ENCODE data around the gene FBXL3.

The FBXL3 gene

DNA sequence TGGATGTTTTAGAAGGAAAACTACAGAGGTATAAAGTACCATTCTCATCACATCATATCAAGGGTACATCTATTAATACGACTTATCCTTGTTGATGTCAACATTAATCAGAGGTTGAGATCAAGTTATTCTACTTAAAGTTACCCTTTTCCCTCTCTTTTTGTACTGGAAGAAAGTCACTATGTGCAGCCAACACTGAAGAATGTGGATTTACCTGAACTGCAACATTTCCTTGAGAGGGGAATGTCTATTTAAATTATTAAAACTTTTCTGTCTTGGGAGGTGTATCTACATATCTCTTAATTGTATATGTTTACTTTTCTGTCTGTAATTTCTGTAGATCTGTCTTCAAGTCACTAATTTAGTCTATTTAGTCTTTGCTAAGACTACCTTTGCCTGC is 2.5 kb upstream of the FBXL3 start:
- H3K4me3 ChIP-seq (ENCODE audit: low read depth, low read length): no peak overlapping the region
- TF ChIP-seq CTCF (IDR thresholded peaks at IDR 0.05; ENCODE audit: insufficient read depth, low read depth, low read length, missing control alignments): no peak

DNA sequence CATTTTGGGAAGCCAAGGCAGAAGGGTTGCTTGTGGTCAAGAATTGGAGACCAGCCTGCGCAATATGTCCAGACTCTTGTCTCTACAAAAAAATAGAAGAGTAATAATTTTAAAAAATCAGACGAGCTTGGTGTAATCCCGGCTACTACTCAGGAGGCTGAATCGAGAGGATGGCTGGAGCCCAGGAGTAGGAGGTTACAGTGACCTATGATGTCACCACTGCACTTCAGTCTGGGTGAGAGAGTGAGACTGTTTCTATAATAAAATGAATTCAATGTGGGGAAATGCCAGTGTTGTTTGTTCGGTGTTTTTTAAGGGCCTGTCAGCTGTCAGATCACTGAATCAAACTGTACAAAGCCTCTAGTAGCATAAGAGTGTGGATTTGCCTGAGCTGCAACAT is 1.2 kb upstream of the FBXL3 start:
- H3K4me3 ChIP-seq (ENCODE audit: low read depth, low read length): no peak overlapping the region
- no peak for DNase-seq (ENCODE audit: low read depth)

More for the DNA sequence above, 2.5 kb upstream of the FBXL3 start:
- DNase-seq (ENCODE audit: low read depth): no peak

GRCh38 chr13:77026255-77026860 is 601 bp downstream of the FBXL3 start:
- TF ChIP-seq CTCF (IDR thresholded peaks at IDR 0.05; ENCODE audit: insufficient read depth, low read depth, low read length, missing control alignments): no peak
- peak; percentile 83 for DNase-seq (ENCODE audit: low read depth)
- peak overlapping the region; percentile 95 for H3K4me3 ChIP-seq (ENCODE audit: low read depth, low read length)

More for the DNA sequence above, 1.2 kb upstream of the FBXL3 start:
- TF ChIP-seq CTCF (IDR thresholded peaks at IDR 0.05; ENCODE audit: insufficient read depth, low read depth, low read length, missing control alignments): no peak

DNA sequence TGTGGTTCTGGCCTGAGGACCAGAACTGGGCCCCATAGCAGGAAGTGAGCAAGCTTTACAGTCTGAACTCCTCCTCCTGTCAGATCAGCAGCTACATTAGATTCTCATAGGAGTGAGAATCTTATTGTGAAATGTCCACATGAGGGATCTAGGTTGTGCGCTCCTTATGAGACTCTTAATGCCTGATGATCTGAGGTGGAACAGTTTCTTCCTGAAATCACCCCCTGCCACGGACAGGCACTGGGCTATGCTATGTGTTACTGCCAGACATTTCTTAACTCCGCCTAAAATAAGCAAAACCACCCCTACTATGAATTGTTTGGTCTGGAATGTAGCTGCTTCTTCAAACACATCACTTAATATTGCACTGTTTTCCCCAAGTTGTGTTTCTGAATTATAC is 4.6 kb downstream of the FBXL3 start:
- TF ChIP-seq CTCF (IDR thresholded peaks at IDR 0.05; ENCODE audit: insufficient read depth, low read depth, low read length, missing control alignments): no peak
- H3K4me3 ChIP-seq (ENCODE audit: low read depth, low read length): no peak overlapping the region
- DNase-seq (ENCODE audit: low read depth): no peak

GRCh38 chr13:77019756-77020155 is 7.2 kb downstream of the FBXL3 start:
- no peak for DNase-seq (ENCODE audit: low read depth)
- no peak overlapping the region for H3K4me3 ChIP-seq (ENCODE audit: low read depth, low read length)
- no peak for TF ChIP-seq CTCF (IDR thresholded peaks at IDR 0.05; ENCODE audit: insufficient read depth, low read depth, low read length, missing control alignments)

DNA sequence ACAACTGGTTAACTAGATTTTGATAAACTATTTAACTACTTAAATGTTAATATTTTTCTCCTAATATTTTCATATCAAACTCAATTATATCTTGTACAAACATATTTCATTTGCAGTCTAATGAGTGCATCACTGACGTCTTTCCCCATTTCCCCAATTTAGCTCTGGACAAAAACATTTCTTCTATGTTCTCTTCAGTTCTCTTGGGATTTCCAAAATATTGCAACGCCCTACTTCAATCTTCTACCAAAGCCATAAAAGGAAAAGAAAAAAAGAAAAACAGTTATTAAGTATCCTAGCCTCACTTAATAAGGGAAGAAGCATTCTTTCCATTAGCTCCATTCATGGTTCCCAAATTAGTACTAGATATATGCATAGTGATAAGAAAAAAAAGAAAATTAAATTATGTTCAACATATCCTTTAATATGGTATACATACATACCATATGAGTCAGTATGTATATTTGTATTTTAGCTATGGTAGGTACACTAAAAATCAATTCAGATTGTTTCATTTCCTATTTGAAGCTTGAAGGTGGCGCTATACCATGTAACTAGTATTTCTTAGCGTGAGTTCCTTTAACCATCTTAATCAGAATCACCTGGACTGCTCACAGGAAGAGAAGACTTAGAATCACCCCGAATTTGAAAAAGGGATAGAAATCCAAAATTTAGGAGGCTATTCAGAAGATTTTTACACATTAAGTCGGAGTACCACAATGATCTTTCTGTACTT is 9.9 kb downstream of the FBXL3 start:
- no peak overlapping the region for H3K4me3 ChIP-seq (ENCODE audit: low read depth, low read length)
- no peak for DNase-seq (ENCODE audit: low read depth)
- TF ChIP-seq CTCF (IDR thresholded peaks at IDR 0.05; ENCODE audit: insufficient read depth, low read depth, low read length, missing control alignments): no peak

All from GM12865 (cell line).